Loucy (cell line): ENCODE results near the gene STX10.

ENCODE experiments used
- EZH2phosphoT487 ChIP-seq: fragments of 200-600 bp; IDR thresholded peaks from 2 replicates; pipeline ENCODE4 v1.6.1; 2018; ENCODE audit warnings: antibody characterized with exemption, mild to moderate bottlenecking, moderate library complexity, borderline replicate concordance
- TF ChIP-seq, protein P1 (sequence below): fragments of 200-600 bp; sonication (generic); conservative IDR thresholded peaks from 2 replicates; pipeline ENCODE4 v1.5.1; 2014; ENCODE audit warnings: mild to moderate bottlenecking, antibody characterized with exemption, low read length

DNA sequence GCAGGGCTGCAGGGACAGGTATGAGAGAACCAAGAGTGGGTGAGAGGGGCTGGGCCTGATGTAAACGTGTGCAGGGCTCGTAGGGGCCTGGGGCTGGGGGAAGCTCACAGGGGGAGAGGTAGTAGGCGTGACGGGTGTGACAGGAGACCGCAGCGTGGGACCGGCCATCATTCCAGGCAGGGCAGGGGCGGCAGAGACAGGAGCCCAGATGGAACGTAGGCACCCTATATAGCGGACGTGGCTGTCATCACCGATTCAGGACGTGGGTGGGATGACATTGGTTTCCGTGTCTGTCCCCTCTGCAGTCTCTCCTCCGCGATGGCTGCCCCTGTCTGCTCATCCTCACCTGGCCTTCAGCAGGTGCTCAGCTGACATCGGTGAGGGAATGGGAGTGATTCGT is 48.5 kb upstream of the STX10 start:
- TF ChIP-seq, protein P1, sequence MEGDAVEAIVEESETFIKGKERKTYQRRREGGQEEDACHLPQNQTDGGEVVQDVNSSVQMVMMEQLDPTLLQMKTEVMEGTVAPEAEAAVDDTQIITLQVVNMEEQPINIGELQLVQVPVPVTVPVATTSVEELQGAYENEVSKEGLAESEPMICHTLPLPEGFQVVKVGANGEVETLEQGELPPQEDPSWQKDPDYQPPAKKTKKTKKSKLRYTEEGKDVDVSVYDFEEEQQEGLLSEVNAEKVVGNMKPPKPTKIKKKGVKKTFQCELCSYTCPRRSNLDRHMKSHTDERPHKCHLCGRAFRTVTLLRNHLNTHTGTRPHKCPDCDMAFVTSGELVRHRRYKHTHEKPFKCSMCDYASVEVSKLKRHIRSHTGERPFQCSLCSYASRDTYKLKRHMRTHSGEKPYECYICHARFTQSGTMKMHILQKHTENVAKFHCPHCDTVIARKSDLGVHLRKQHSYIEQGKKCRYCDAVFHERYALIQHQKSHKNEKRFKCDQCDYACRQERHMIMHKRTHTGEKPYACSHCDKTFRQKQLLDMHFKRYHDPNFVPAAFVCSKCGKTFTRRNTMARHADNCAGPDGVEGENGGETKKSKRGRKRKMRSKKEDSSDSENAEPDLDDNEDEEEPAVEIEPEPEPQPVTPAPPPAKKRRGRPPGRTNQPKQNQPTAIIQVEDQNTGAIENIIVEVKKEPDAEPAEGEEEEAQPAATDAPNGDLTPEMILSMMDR, result no peak
- no peak for TF ChIP-seq EZH2phosphoT487
